ENCODE results near the gene CST9L.
A peak's percentile ranks its signal among the peaks of the same experiment; 100 is the strongest.

CST9L gene, protein sequence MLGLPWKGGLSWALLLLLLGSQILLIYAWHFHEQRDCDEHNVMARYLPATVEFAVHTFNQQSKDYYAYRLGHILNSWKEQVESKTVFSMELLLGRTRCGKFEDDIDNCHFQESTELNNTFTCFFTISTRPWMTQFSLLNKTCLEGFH

DNA sequence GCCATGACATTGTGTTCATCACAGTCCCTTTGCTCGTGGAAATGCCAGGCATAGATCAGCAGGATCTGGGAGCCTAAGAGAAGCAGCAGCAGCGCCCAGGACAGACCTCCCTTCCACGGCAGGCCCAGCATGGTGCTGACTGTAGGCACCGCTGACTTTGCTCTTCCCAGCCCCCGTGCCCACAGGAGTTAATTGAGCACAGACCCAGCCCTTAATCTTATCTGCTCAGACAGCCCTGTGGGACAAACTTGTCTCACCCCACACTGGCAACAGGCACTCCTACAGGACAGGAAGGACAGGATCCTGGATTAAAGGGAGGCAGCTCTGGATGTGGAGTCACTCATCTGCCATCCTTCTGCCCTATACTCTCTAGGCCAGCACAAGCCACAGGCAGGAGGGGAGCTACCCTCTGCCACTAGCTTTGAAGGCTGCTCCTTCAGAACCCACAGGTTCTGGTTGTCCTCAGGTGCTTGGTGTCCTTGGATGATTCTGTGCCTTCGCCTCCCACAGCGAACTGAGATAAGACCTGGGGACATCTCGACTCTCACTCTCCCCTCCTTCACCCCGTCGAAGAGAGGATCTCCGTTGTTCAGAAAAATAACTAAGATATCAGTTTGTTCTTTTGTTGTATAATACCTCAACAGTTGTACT lies at the start of gene CST9L:
TSS of gene CST9L (minus strand) at position 165 of the 651 bp plus-strand sequence. CDS start at position 131, 34 bp downstream.
- DNase-seq, result no peak

DNA sequence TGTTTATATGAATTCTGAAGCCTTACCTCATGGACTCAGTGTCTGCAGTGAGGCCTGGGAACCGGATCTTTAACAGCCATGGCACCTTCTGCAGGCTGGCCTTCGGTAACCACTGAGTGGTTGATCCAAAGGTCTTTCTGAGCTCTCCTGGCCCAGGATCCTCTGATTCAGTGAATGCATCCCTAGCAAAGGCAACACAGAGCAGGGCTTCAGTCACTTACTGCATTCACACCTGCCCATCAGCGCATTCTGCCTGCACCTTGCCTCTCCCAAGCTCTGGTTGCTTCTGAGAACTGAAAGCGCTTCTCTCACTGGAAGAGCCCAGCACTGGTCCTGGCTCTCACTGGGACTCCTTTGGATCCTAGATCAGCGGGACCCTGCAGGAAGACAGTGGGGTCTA lies 45.9 kb upstream of the CST9L start:
- DNase-seq, result no peak

DNA sequence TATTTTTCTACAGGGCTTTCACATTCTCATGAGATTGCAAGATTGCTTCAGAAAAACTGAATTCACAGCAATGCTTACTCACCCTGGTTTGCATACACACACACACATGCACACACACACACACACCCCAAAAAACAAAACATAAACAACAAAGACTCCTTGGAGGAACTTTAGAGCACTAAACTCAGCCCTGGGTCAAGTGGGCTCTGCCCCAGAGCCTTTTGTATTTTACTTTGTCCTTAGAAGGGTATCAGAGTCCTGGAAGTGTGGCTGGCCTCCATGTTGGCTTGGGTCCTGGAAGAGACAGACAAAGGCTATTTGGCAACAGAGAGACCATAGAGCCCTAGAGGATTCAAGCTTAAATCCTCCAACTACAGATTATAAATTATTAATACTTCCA lies 45.4 kb upstream of the CST9L start:
- no peak for DNase-seq

DNA sequence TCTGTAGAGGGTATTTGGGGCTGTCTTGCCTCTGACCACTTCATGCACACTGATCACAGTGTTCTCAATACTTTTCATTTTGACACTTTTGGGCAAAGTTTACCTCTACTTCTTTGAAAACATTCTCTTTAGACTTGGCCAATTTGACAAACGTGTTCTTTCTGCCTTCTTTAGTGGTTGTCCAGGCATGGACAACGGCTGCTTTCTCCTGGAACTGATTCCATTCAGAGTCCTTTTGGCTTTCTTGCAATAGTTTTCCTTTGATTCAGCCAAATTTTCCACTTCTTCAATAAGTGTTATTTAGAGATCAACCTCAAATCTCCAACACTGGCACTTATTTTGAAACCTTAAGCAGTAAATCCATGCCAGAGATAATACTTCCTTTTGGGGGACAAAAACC lies 44.1 kb upstream of the CST9L start:
- DNase-seq, result no peak

DNA sequence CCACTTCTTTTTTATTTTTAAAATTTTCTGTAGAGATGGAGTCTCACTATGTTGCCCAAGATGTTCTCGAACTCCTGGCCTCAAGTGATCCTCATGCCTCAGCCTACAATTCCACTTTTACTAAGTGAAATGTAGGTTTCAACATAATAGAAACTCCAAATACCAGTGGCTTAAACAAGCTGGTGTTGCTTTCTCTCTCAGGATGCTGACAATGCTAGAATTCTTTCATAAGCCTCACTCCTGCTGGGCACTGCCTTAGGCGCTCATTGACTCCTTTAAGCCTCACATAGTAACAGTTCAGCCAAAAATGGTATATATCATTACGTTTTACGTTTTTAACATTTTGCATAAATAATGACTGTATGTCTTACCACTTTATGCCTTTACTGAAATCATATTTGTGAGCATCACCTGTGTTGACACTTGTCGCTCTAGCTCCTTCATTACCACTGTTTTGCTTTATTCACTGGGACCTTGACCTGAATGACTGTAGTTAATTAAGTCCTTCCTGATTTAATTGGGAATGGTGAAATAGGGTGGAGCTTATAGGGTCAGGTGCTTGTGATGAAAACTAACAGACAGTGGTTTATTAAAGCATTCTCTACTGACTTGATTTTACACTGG lies 41.3 kb upstream of the CST9L start:
- no peak for DNase-seq

DNA sequence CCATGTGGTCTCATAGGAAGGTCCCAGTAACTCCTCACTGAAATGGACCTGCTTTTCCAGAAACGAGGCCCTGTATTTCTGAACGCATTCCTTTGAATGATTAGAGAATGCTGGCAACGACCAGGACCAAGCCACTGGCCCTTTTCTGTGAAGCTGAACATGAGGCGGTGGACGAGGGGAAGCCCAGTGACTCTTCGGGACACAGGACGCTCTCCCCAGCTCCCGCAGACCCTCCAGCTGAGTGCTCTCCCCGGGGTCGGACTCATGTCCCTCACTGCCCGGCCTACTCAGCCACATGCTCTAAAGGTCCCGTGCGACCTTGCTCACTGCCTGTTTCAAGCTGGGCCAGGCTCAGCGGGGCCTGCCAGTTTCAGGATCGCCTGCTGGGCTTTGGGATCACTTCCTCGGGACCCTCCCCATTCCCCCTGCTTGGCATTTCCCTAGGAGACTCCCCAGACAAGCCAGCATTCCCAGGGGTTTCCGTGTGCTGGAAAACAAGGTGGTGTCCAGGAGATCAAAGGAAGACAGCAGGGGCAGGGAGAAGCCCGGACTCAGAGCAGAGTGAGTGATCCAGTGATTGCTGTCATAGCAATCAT lies 40.1 kb upstream of the CST9L start:
- DNase-seq, result no peak

DNA sequence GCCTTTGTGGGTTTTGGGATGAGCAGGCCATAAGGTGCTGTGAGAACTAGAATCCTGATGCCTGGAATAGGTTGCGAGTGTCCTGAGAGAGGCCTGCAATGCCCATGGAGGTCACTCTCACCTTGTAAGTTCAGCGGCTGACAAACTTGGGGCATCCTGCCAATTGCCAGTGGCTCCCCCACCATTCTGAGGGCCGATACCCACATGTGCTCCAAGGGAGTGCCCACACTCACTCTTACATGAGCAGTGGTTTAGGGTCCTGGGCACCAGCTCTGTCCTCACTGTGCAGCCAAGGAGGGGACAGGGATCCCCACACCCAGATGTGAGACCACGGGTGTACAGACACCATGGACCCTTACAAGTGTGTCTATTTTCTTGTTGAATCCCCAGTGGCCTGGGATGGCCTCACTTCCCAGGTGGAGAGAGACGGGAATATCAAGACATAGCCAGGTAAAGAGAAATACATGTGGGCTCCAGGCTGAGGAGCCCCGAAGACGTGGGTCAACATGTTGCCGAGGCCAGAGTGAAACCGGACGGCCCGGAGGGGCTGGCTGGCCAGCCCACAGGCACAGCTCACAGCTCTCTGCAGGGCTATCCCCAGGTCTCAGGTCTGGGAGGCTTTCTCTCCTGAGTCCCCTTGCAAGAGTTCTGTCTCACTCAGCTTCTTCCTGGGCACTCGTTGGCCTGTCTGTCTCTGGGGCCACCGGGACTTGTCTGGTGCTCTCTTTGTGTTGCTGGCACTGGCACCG lies 39.4 kb upstream of the CST9L start:
- DNase-seq, result no peak

DNA sequence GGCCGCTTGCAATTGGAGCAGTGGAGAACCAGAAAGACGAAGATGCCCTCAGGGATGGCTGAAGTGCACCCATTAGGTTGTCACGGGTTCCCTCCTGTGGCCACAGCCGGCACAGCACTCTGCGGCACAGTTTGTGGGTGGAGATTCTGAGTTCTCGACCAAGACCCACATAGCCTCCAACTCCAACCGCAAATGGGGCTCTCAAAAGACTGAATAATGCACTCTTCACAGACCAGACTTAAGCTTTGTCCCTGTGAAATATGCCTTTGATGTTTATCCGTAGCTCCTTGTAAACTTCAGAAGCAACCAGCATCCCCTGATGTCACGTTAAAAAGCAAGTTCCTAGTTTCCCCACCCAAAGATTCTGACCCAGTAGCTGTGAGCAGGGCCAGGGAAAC lies 38.4 kb upstream of the CST9L start:
- peak; percentile 84 for DNase-seq

DNA sequence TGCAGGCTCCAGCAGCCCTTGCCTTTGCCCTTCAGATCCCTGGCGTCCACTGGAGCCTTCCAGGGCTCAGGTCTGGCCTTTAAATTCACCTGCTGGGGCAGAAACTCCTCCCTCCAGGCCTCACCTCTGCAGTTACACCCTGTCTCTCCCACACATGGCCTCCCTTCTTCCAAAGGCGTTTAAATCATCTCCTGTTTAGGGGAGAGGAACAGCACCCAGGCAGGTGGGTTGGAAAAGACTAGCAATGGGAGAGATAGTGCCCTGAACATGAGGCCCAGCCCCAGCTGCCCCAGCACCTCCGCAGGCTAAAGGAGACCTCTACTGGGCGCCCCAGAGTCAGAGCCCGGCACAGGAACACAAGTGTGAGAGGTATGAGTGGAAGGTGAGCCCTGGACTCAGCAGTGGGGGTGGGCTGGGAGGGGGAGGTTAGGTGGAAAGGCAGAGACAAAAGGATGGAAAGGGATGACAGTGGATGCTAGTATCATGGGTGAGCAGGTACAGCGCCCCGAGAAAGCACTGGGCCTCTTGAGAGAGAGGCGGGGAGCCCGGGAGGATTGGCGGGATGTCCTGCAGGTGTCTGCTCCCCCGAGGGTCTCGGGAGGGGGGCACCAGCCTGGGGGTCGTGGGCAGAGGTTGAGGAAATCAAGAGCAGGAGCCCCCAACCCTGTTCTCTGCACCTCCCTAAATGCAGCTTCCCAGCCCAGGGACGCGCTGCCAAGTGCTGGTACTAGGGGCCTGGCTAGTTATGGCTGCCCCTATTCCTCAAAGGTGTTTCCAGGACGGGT lies 37.8 kb upstream of the CST9L start, which contains the start of gene CST9:
TSS of gene CST9 (minus strand) at position 51 of the 785 bp plus-strand sequence. CDS start 53 bp downstream, outside the sequence.
- no peak for DNase-seq

DNA sequence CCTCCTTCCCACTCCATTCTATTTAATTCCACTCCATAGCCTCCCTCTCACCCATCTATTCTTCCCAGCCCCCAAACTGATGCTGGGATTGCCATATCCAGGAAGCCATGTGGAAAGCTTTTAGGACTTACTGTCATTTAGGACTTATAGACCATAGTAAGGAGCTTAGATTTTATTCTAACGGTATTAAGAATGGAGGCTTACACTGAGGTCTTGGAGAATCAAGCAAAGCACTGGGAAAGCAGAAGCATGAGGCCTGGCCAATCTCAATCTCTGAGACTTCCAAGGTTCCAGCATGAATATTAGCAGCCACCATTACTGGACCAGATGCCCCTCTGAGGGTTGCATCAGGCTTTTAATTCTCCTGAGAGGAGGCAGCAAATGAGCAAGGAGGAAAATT lies 36.0 kb upstream of the CST9L start:
- no peak for DNase-seq

DNA sequence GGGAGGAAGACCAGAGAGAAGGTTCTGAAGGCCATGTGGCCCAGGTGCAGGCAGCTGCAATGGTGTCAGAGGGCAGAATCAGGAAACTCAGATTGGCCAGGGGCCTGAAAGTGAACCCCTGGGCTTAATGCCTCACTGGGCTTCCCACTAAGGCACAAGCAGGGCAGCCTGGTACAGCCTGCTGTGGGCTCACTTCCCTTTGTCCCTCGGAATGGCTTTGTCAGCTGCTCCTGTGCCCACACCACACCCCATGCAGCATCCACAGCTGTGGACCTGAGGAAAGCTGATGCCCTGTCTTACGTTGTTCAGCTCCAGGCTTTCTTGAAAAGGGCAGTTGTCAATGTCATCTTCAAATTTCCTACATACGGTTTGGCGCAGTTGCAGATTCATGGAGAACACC lies 35.0 kb upstream of the CST9L start:
- no peak for DNase-seq

DNA sequence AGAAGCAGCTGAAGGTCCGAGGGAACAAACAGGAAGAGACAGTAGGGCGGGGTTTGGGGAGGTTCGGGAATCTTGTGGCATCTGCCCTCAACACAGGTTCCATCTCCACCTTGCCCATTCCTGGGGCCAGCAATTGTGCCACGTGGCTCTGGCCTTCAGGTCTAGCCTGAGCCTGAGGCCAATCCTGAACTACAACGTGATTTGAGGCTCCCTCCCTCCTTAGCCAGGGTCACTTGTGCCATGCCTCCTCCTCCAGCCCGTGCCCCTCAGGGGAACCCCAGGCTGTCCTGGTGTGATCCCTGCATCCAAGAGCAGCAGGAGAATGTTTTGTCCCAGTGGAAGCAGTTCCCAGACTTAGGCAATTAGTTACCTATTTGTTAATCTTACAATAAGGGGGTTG lies 34.4 kb upstream of the CST9L start:
- no peak for DNase-seq

DNA sequence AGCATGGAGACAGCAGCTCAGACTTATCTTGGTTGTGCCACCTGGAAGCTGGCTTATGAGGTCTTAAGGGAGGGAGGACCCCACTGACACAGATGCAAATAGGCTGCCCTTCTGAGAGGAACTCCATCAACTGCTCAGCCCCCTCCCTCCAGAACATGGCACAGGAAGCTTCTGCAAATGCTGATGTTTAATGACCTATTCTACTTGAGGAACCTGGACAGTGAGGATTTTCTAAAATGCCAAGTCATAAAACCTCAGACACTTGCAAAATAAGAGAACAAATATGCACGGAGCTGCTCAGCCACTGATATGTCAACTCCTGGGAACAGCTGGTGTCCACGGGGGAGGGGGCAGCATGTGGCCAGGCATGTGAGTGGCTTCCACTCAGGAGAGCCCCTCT lies 34.0 kb upstream of the CST9L start:
- no peak for DNase-seq

DNA sequence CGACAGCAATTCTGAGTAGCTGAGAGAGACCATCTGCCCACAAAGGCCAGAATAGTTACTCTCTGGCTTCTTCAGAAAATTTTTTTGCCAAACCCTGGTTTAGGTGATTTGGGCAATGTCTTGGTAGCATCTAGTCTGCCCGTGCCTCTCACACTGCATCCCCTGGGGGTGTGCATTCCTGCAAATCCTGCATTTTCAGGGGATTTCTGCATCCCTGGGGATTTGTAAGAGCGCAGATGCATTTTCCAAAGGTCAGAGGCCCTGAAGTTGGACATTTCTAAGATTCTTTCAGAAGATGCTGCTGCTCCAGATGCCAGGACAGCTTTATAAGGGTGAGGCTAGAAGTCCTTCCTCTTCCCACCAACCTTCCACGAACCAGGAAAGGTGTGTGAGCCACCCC lies 33.4 kb upstream of the CST9L start:
- no peak for DNase-seq

DNA sequence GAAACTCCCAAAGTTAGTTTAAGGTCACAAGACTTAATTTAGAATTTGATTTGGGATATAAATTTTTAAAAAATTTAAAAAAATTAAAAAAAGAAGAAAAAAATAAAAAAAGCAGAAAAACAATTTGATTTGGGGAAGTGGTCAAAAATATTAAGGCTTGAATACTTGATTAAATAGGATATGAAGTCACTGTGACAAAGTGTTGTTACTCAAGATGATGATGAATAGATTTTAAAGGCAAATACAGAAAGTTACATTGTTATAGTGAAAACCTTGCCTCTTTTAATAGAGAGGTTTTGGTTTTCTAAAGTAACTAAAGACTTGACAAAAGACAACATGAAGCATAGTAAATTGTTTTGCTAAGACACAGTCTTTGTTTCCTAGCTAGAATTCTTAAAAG lies 30.2 kb upstream of the CST9L start:
- no peak for DNase-seq

DNA sequence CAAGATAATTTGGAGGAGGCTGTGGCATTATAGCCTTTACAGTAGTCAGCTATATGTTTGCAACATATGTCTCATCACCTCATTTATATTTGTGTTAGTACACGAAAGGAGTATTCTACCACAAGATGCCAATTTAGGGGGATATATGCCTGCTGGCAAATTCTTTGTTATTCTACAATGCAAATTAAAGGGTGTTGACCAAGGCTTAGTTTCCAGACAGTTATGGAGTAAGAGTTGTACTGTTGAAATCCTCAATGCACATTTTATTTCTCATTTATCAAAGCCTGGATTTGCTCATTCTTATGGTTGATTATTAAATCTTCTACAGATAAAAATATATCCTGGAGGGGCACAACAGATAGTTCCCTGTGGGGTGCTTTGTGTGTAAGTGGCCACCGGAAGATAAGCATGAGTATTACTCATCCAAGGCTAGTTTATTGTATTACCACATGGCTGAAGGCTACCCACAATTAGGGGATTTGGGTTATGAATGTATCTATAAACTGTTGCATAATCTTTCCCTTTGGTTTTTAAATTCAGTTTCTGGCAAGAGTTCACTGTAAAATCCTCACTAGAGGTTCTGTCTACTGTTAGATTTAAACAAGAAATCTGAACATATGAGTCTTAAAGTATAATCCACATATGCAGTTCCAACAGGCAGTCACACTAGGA lies 28.4 kb upstream of the CST9L start:
- no peak for DNase-seq

DNA sequence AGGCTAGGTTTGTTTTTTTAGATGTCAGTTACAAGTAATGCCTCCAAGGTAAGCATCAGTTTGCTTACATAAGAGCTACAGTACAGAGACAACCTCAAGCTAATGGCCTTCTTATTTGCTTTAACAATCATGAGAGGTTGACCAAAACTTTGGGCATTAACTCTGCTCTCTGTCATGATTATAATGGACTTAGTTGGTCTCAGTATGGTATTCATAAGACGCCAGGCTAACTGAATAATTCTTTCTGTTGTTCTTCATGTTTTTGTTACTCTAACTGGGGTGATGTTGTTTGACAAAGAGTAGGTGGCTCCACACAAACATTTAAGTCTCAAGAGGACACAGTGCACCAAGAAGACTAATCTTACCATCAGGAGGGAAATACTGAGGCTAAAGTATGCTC lies 27.7 kb upstream of the CST9L start:
- no peak for DNase-seq

DNA sequence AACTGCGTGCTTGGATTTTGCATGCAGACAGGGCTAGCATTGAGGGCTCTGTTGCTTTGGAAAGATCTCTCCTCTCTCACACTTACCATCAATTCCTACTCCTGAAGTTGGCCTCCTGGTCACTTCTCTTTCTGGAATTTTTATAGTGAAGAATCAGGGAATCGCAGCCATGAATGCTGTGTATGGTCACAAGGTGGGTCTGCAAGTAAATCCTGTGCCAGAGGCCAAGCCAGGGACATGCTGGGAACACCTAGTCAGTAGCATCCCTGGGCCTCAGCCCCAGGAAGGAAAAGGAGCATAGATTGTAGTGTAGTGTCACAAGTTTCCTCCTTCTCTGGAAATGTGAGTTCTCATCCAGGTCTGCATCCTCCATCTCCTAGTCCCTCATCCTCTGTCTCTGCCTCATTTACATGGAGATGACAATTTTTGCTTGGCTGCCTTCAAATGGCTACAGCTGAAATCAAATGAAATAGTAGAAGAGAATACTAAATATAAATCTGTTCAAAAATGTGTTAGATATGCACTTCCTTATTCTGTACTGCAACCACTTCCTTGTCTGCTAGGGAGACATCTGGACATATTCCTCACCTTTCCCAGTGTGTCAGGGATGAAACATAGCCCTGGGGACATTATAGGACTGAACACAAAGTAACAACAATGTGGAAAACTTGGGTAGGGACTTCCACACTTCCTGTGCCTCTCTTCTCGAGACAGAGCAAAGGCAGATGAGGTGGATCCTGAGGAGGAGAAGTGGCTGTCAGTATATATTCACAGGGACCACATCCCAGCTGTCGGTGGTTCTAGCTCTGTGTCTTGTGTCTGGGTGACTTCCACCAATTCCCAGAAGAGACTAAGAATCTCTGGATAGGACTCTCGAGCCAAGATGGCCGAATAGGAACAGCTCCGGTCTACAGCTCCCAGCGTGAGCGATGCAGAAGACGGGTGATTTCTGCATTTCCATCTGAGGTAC lies 20.4 kb upstream of the CST9L start:
- DNase-seq, result peak; percentile 19

DNA sequence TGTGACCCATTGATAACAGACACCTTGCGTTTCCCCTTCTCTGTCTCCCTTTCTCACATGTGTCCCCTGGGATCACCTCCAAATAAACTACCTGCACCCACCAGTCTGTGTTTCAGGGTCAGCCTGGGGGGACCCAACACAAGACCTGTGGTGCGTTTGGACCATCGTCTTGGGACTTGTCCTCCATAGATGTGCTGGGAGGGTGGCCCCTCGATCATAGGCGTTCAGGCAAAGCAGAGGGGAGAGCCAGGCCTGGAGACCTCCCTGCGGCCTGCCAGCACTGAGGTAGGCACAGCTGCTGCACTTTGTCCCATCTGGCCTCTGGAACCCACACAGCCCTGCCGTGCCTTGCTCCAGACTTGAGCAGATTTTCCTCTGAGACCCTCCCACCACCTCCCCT lies 19.3 kb upstream of the CST9L start:
- no peak for DNase-seq

DNA sequence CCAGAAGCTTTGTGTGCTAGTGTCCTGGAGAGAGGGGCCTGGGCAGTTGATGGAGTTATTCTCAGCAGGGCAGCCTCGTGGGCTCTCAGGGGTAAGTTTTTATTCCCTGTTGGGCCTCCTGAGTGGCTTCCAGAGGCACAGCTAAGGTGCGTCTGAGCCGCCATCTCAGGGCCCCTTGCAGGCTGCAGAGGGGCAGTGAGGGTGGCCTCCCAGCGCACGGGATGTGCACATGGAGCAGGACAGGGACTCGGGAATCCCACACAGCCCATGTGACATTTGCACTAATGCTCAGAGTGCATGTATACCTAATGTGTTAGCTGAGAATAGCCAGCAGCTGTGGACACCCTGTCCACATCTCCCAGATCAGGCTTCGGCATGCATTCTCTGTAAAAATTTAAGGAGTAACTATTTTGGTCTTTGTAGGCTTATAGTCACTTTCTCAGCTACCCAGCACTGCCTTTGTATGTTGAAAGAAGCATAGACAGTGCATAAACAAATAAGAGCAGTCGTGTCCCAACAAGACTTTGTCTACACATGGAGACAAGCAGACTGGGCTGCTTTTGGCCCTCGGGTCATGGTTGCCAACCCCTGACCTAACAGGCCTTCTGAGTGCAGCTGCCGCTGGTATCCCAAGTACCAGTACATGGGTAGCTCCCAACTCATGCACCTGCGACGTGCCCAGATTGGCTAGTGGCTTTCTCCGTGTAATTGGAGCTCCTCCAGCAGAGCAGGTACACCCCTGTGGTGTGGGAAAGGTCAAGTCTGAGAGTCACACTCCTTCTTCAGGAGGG lies 18.6 kb upstream of the CST9L start:
- no peak for DNase-seq
